ENCODE data around the gene COX19. TPM values are rescaled to one million over a fixed set of nuclear protein-coding genes. Genes with fewer than 3 reads are reported as not detected.
A peak's percentile ranks its signal among the peaks of the same experiment; 100 is the strongest.

COX19 gene
- total RNA-seq, 4 donors from 2014 or later = 15.9 to 41.3 (median 24.7) TPM

DNA sequence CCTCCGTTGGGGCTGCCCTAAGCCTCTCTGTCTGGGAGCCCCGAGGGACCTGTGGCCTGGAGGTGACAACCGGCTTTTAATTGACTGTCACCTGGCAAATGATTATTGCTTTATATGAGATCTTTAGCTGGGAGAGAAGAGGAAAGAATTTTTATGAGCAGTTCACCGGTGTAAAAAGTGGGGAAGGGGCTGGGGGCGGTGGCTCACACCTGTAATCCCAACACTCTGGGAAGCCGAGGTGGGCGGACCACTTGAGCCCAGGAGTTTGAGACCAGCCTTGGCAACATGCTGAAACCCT is 2.6 kb upstream of the COX19 start:
- TF ChIP-seq POLR2A (IDR thresholded peaks at IDR 0.05) (no peak), CTCF (IDR thresholded peaks at IDR 0.05) (no peak)
- Histone ChIP-seq H3K27ac (peak overlapping the region in 3 of 4 donors; percentile 76 to 100 (median 95)), H3K4me3 (no peak overlapping the region), H3K9me3 (no peaks in the 10 kb centered on the region), H3K36me3 (peaks cover 0 to 5% (median 0%) of the 10 kb centered on the region in 3 donors), H3K4me1 (peaks cover 0 to 46% (median 11%) of the 10 kb centered on the region in 4 donors), H3K27me3 (no peaks in the 10 kb centered on the region)
- DNase-seq = no peak

DNA sequence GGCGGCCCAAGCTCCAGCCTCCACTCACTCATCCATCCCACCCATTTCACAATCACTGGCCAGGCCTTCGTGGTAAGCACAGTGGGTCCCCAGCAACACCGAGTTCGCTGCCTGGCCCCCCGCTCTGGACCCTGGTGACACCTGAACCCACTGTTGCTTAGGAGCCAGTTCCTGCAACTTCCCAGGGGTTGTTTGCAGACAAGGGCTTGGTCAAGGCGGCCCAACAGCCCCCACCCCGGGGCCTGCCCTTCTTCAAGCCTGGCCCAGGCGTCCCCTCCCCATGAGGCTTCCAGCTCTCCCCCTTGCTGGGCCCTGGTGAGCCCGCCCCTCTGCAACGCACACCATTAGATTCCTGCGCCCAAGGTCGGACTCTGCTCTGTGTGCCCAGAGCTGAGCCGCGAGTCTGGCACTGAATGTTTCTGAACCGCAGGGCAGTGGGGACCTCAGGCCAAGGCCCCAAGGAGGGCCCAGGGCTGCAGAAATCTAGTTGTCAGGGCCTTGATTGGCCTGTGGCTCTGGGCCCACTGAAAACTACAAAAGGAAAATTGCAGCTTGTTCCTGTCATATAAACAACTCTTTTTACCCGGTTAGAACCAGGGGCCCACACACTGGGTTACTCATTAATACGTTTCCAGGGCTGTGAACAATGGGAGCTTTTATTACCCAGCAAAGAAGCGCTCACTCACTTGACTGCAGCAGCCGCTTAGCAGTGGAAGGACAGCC is 2.1 kb upstream of the COX19 start:
- no peaks in the 10 kb centered on the region for H3K27me3 ChIP-seq
- peak in 2 of 3 donors; percentile 81 to 88 for DNase-seq
- peak overlapping the region in 3 of 4 donors; percentile 76 to 100 (median 95) for H3K27ac ChIP-seq
- peak overlapping the region in 2 of 4 donors; percentile 3 to 5 for H3K4me3 ChIP-seq
- TF ChIP-seq POLR2A (IDR thresholded peaks at IDR 0.05) (peak; percentile 39 to 66), CTCF (IDR thresholded peaks at IDR 0.05) (no peak)
- H3K9me3 ChIP-seq = no peaks in the 10 kb centered on the region
- peaks cover 0 to 10% (median 0%) of the 10 kb centered on the region in 3 donors for H3K36me3 ChIP-seq
- peaks cover 0 to 46% (median 12%) of the 10 kb centered on the region in 4 donors for H3K4me1 ChIP-seq

DNA sequence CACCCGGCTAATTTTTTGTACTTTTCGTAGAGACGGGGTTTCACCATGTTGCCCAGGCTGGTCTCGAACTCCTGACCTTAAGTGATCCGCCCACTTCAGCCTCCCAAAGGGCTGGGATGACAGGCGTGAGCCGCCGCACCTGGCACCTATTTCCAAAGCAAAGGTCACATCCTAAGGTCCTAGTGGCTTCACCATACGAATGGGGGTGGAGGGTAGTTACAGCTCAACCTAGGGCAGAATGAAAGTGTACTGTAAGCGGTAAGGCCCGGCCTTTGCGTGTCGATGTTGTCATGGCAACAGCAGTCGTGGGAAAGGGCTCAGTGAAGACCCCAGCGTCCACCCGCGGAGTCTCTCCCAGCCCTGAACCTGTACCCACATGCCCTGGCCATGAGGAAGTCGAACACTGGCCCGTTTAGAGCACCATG is 1.6 kb upstream of the COX19 start:
- Histone ChIP-seq H3K36me3 (peaks cover 0 to 16% (median 0%) of the 10 kb centered on the region in 3 donors), H3K4me1 (peaks cover 0 to 48% (median 12%) of the 10 kb centered on the region in 4 donors), H3K27ac (peak overlapping the region in 3 of 4 donors; percentile 76 to 100 (median 95)), H3K4me3 (peak overlapping the region in 1 of 4 donors; percentile 5), H3K27me3 (no peaks in the 10 kb centered on the region), H3K9me3 (no peaks in the 10 kb centered on the region)
- TF ChIP-seq POLR2A (IDR thresholded peaks at IDR 0.05) (no peak), CTCF (IDR thresholded peaks at IDR 0.05) (no peak)
- peak in 2 of 3 donors; percentile 60 to 76 for DNase-seq

DNA sequence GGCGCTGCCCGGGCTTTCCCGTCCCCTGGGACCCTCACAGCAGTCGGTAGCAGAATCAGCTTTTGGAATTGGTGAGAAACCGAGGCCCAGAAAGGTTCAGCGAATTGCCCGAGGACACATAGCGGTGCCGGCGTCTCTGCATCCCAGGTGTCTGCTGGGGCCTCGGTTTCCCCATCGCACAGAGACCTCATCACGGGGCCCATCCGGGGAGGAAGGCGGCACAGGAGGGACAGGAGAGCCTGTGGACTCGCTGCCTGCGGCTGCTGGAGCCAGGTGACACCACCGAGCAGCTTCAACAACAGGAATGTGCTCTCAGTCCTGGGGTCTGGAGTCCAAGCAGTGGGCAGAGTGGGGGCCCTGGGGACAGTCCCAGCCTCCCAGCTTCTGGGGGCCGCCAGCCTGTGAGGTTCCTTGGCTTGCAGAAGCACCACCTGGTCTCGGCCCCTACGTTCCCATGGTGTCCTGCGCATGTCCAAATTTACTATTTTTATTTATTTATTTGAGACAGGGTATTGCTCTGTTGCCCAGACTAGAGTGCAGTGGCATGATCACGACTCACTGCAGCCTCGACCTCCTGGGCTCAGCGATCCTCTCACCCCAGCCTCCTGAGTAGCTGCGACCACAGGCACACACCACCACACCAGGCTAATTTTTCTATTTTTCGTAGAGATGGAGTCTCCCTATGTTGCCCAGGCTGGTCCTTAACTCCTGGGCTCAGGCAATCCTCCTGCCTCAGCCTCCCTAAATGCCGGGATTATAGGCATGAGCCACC is 539 bp upstream of the COX19 start:
- Histone ChIP-seq H3K9me3 (no peaks in the 10 kb centered on the region), H3K27me3 (no peaks in the 10 kb centered on the region), H3K4me1 (peaks cover 0 to 48% (median 12%) of the 10 kb centered on the region in 4 donors), H3K4me3 (peak overlapping the region; percentile 84 to 100 (median 94)), H3K27ac (peak overlapping the region; percentile 93 to 100 (median 97)), H3K36me3 (peaks cover 0 to 26% (median 0%) of the 10 kb centered on the region in 3 donors)
- DNase-seq = no peak
- TF ChIP-seq CTCF (IDR thresholded peaks at IDR 0.05) (no peak), POLR2A (IDR thresholded peaks at IDR 0.05) (no peak)

DNA sequence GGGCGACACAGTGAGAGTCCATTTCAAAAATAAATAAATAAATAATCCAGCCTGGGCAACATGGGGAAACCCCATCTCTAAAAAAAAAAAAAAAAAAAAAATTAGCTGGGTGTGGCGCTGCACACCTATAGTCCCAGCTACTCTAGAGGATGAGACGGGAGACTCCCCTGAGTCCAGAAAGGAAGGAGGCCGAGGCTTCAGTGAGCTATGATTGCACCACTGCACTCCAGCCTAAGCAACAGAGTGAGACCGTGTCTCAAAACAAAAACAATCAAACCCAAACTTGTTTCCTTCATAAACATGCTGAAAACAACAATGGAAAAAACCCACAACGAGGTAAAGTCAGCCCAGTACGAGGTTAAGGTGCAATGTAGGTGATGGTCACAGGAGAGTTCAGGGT is 1.2 kb downstream of the COX19 start:
- peak overlapping the region in 1 of 4 donors; percentile 99 for H3K27ac ChIP-seq
- no peaks in the 10 kb centered on the region for H3K27me3 ChIP-seq

More for the DNA sequence above, 1.2 kb downstream of the COX19 start:
- peak overlapping the region; percentile 84 to 100 (median 94) for H3K4me3 ChIP-seq
- no peak for DNase-seq
- peaks cover 0 to 42% (median 0%) of the 10 kb centered on the region in 3 donors for H3K36me3 ChIP-seq
- H3K9me3 ChIP-seq = no peaks in the 10 kb centered on the region
- TF ChIP-seq CTCF (IDR thresholded peaks at IDR 0.05) (no peak), POLR2A (IDR thresholded peaks at IDR 0.05) (no peak)
- H3K4me1 ChIP-seq = peaks cover 0 to 40% (median 12%) of the 10 kb centered on the region in 4 donors
